Thyroid gland (tissue), 4 donors: ENCODE data around the gene CBFA2T3. TPM values are rescaled to one million over a fixed set of nuclear protein-coding genes. Genes with fewer than 3 reads are reported as not detected.
A peak's percentile ranks its signal among the peaks of the same experiment; 100 is the strongest.

Source experiments
- DNase-seq, 2 donors: peaks; one replicate each; pipeline ENCODE4 v3.0.0-alpha.2; 2019
- H3K27ac ChIP-seq, 3 donors: fragments of 200-600 bp; sonication (generic); 1 replicate in 2 of 3; 2 replicates in 1 of 3; pipeline ENCODE4 v1.5.1; 2016 to 2019; ENCODE audit warnings: mild to moderate bottlenecking in 1 of 3, moderate library complexity in 1 of 3
- H3K27me3 ChIP-seq: fragments of 200-600 bp; sonication (generic); one replicate; pipeline ENCODE4 v1.5.1; 2019
- H3K36me3 ChIP-seq, 2 donors: fragments of 200-600 bp; sonication (generic); one replicate each; pipeline ENCODE4 v1.5.1; 2016 to 2019
- H3K4me1 ChIP-seq, 2 donors: fragments of 200-600 bp; sonication (generic); one replicate each; pipeline ENCODE4 v1.5.1; 2017 to 2019
- H3K4me3 ChIP-seq, 3 donors: fragments of 200-600 bp; sonication (generic); replicated peaks in 1 of 3; 1 replicate in 2 of 3; 2 replicates in 1 of 3; pipeline ENCODE4 v1.5.1; 2016; ENCODE audit warnings: mild to moderate bottlenecking in 1 of 3
- H3K9me3 ChIP-seq: fragments of 200-600 bp; sonication (generic); one replicate; pipeline ENCODE4 v1.5.1; 2017
- POLR2A ChIP-seq, 2 donors: fragments of 450-650 bp; IDR thresholded peaks; one replicate each; pipeline ENCODE4 v1.6.1; 2017; ENCODE audit warnings: antibody characterized with exemption in 2 of 2, mild to moderate bottlenecking in 2 of 2, moderate library complexity in 1 of 2
- whole genome bisulfite sequencing, 2 donors: methylation state at CpG; one replicate each; pipeline ENCODE4 v1.1.5; 2017; 5-methylcytosine and 5-hydroxymethylcytosine counted together
- intact Hi-C: fragments of 100-400 bp; cut with DNase I; formaldehyde crosslinking; loops from one replicate; pipeline ENCODE4 v1.15.1; 2023
- total RNA-seq, 4 donors: library from RNA; depleted of rRNA; stranded (reverse); fragments of >200 nt; gene quantifications; one replicate each; pipeline ENCODE4 v1.2.3, GENCODE V29; 2016
- TF ChIP-seq, protein P1 (sequence below), 6 experiments: fragments of 200-600 bp in 3 of 6; fragments of 450-650 bp in 3 of 6; sonication (generic) in 3 of 6; IDR thresholded peaks; one replicate each; pipeline ENCODE4 v1.5.1; 2016 to 2019; ENCODE audit warnings: antibody characterized with exemption in 6 of 6, mild to moderate bottlenecking in 2 of 6, inconsistent platforms in 1 of 6, moderate library complexity in 1 of 6

CBFA2T3 gene
- total RNA-seq, 4 donors from 2014 or later = 1.3 to 3.8 (median 2.6) TPM

DNA sequence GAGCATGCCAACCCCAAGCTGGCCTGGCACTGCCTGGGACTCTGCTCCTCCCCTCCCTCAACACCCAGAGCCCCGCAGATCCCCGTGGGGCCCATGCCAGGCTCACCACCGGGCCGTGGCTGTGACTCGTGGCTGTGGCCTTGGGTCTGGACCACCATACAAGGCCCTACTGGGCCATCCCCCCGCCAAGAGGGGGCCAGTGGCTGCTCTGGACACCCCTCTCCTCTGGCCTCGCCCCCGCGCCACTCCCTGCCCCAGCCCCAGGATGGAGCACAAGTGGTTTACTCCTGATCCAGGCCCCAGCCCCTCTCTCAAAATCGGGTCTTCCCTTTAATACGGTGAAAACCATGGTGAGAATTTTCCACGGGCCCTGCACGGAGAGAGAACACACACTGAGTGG lies 113.6 kb downstream of the CBFA2T3 start:
- TF ChIP-seq, protein P1, sequence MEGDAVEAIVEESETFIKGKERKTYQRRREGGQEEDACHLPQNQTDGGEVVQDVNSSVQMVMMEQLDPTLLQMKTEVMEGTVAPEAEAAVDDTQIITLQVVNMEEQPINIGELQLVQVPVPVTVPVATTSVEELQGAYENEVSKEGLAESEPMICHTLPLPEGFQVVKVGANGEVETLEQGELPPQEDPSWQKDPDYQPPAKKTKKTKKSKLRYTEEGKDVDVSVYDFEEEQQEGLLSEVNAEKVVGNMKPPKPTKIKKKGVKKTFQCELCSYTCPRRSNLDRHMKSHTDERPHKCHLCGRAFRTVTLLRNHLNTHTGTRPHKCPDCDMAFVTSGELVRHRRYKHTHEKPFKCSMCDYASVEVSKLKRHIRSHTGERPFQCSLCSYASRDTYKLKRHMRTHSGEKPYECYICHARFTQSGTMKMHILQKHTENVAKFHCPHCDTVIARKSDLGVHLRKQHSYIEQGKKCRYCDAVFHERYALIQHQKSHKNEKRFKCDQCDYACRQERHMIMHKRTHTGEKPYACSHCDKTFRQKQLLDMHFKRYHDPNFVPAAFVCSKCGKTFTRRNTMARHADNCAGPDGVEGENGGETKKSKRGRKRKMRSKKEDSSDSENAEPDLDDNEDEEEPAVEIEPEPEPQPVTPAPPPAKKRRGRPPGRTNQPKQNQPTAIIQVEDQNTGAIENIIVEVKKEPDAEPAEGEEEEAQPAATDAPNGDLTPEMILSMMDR (IDR thresholded peaks at IDR 0.05) = no peak
- TF ChIP-seq POLR2A (IDR thresholded peaks at IDR 0.05) = no peak
- H3K4me1 ChIP-seq = peaks cover 0 to 2% of the 10 kb centered on the region in 2 donors
- H3K27ac ChIP-seq = no peak overlapping the region
- no peak overlapping the region for H3K4me3 ChIP-seq
- WGBS, 2 donors = 88 to 89% methylated on average over 9 to 13 of the region's 13 CpGs
- no peak for DNase-seq
- peaks cover 22 to 33% of the 10 kb centered on the region in 2 donors for H3K36me3 ChIP-seq
- no peaks in the 10 kb centered on the region for H3K9me3 ChIP-seq
- H3K27me3 ChIP-seq = no peaks in the 10 kb centered on the region
- intact Hi-C loops = no loop called here

DNA sequence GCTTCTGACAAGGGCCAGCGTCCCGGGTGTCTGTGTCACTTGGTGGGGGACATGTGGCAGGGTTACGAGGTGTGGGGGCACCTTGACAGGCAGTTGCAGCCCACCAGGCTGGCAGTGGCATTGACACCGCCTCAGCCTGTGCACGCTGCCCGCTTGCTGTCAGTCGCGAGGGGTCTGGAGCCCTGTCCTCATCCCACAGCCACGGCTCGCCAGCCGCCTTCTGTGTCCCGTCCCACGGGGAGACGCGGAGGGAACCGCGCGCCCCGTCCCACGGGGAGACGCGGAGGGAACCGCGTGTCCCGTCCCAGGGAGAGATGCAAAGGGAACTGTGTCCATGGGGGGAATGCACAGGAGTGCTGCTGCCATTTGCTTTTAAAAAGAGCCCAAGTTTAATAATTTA lies 114.0 kb downstream of the CBFA2T3 start:
- TF ChIP-seq, protein P1 (IDR thresholded peaks at IDR 0.05) = no peak
- TF ChIP-seq POLR2A (IDR thresholded peaks at IDR 0.05) = no peak
- peaks cover 22 to 33% of the 10 kb centered on the region in 2 donors for H3K36me3 ChIP-seq

DNA sequence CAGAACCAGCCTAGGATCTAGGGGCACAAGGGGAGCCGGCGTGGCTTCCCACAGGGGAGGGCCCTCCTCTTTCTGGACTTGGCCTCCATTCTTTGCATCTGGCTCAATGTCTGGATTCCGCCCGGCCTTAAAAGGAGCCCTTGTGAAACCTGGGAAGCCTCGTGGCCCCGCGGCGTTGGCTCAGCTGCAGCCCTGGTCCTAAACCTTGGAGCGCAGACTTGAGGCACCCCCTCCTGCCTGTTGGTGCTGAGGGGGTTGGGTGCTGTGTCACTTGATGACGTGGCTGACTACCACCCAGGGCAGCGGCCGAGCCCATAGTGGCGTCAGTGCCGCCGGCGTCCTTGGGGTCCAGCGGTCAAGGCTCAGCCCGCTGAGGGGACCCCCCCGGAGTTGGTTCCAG lies 115.6 kb downstream of the CBFA2T3 start:
- intact Hi-C loops = no loop called here
- no peaks in the 10 kb centered on the region for H3K9me3 ChIP-seq
- H3K4me3 ChIP-seq = no peak overlapping the region
- H3K36me3 ChIP-seq = peaks cover 22 to 33% of the 10 kb centered on the region in 2 donors
- no peak overlapping the region for H3K27ac ChIP-seq
- no peak for DNase-seq
- peaks cover 8 to 9% of the 10 kb centered on the region in 2 donors for H3K4me1 ChIP-seq
- WGBS, 2 donors = 94% methylated on average over 11 of the region's 19 CpGs; no CpG with 5 or more reads in 1 of the 2 donors
- TF ChIP-seq, protein P1 (IDR thresholded peaks at IDR 0.05) = no peak
- no peak for TF ChIP-seq POLR2A (IDR thresholded peaks at IDR 0.05)
- H3K27me3 ChIP-seq = no peaks in the 10 kb centered on the region

More for the DNA sequence above, 114.0 kb downstream of the CBFA2T3 start:
- DNase-seq = no peak
- Histone ChIP-seq H3K9me3 (no peaks in the 10 kb centered on the region), H3K27me3 (no peaks in the 10 kb centered on the region), H3K4me1 (peaks cover 3 to 6% of the 10 kb centered on the region in 2 donors), H3K4me3 (no peak overlapping the region), H3K27ac (no peak overlapping the region)
- intact Hi-C loops = no loop called here
- 87 to 94% methylated on average over 22 to 25 of the region's 25 CpGs for WGBS, 2 donors

DNA sequence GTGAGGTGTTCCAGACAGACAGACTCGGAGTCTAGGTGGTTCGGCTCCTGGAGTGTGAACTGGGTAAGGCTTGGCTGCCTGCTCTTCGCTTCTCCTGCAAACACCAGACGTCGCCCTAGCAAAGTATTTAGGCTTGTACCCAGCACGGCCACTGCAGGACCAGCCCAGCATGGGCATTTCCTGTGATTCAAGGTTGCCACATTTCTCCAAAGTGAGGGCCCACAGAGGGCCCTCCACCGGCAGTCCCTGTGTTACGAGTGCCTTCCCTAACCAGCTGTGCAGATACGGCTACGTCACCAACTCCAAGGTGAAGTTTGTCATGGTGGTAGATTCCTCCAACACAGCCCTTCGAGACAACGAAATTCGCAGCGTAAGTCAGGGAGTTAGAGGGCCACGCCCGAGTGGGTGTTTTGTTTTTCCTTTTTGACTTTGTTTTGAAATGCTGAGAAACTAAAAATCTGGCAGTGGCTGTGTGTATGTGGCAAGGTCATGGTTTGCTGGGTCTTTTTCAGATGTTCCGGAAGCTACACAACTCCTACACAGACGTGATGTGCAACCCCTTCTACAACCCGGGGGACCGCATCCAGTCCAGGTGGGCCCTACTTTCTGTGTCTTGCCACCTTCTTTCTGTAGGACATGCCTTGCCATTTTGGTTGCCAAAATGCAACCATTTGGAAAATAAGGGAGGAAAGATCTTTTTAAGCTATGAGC lies 117.5 kb downstream of the CBFA2T3 start:
- TF ChIP-seq POLR2A (IDR thresholded peaks at IDR 0.05) = no peak
- TF ChIP-seq, protein P1 (IDR thresholded peaks at IDR 0.05) = no peak
- H3K27me3 ChIP-seq = no peaks in the 10 kb centered on the region
- H3K9me3 ChIP-seq = no peaks in the 10 kb centered on the region
- 94 to 96% methylated on average over 20 of the region's 20 CpGs for WGBS, 2 donors
- H3K36me3 ChIP-seq = peaks cover 22 to 33% of the 10 kb centered on the region in 2 donors
- DNase-seq = no peak
- intact Hi-C loops = loop anchor here (5.0 kb wide), 1 partner anchor 47 kb away; the partner anchor contains the start of gene APRT
- no peak overlapping the region for H3K27ac ChIP-seq
- no peak overlapping the region for H3K4me3 ChIP-seq
- H3K4me1 ChIP-seq = peaks cover 14 to 17% of the 10 kb centered on the region in 2 donors

DNA sequence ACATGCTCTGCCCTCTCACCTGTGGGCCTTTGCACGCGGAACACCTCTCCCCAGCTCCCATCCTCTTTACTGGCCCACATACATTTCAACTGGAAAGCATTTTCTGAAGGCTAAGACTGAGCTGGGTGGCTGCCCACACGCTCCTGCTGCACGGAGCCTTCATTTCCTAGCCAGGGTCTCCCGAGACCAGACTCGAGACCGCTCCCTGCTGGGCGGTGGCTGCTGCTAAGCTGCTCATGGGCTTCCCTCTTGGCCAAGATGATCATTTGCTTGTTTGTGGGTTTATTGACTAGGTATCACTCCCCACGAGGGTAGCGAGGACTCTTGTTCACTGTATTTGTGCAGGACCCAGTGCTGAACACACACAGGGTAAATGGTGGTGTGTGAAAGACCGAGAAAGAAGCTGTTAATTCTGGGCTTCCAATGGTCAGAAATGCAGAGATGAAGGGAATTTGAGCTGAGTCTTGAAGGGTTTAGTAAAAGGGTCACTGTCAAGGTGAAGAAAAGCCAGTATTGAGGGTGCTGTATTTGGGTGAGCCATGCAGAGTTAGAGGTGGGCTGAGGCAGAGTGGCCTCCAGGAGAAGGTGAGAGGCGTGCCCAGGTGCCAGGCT lies 119.2 kb downstream of the CBFA2T3 start:
- peak; percentile 69 to 74 for DNase-seq
- intact Hi-C loops = loop anchor here (5.0 kb wide), 1 partner anchor 46 kb away; the partner anchor contains the start of gene APRT
- H3K9me3 ChIP-seq = no peaks in the 10 kb centered on the region
- H3K4me1 ChIP-seq = peaks cover 14 to 17% of the 10 kb centered on the region in 2 donors
- peak overlapping the region in 1 of 3 donors; percentile 70 for H3K27ac ChIP-seq
- TF ChIP-seq, protein P1 (IDR thresholded peaks at IDR 0.05) = peak in 5 of 6 experiments; percentile 20 to 58 (median 40)
- no peak for TF ChIP-seq POLR2A (IDR thresholded peaks at IDR 0.05)
- peak overlapping the region; percentile 56 to 98 (median 88) for H3K4me3 ChIP-seq
- H3K27me3 ChIP-seq = no peaks in the 10 kb centered on the region
- peaks cover 22 to 33% of the 10 kb centered on the region in 2 donors for H3K36me3 ChIP-seq
- 17 to 18% methylated on average over 12 of the region's 12 CpGs for WGBS, 2 donors
